ENCODE measurements around the gene KIF3C. TPM values are rescaled to one million over a fixed set of nuclear protein-coding genes. Genes with fewer than 3 reads are reported as not detected.
A peak's percentile ranks its signal among the peaks of the same experiment; 100 is the strongest.
"Not testable (repeated sequence)": the region's sequence is repeated elsewhere in the genome, so short reads cannot be mapped to it uniquely, and the experiment has no call there.

The KIF3C gene
- total RNA-seq, 1 experiment from 2014 or later = 9.3 TPM

DNA sequence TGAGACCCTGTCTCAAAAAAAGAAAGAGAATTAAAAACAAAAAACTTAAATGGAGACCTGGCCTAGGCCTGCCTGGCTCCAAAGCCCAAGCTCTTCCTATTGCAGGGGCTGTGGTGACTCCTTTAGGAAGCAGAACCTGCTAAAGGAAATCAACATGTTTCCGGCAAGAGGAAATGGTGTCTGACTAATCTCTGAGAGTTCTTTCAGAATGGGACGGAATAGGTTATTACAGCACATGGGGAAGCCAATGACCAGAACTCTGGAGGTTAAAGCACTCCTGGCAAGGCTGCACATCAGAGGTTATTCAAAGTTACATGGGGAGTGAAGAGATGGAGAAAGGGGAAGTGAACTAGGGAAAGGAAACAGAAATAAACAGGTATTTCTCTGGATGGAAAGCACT is 21.4 kb downstream of the KIF3C start:
- DNase-seq (ENCODE audit: low read depth) = peak; percentile 53

DNA sequence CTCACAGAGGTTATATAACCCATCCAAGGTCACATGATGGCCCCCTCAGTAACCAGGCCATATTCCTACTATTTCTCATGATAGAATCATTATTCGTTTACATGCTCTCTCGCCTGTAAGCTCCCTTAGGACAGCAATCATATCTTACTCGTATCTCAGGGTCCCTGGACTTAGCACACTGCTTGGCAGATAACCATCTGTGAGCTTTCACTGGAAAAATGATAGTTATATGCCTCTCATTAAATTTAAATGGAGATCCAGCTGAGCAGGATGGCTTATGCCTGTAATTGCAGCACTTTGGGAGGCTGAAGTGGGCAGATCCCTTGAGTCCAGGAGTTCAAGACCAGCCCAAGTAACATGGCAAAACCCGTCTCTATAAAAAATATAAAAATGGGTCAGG is 21.9 kb downstream of the KIF3C start:
- DNase-seq (ENCODE audit: low read depth) = no peak

DNA sequence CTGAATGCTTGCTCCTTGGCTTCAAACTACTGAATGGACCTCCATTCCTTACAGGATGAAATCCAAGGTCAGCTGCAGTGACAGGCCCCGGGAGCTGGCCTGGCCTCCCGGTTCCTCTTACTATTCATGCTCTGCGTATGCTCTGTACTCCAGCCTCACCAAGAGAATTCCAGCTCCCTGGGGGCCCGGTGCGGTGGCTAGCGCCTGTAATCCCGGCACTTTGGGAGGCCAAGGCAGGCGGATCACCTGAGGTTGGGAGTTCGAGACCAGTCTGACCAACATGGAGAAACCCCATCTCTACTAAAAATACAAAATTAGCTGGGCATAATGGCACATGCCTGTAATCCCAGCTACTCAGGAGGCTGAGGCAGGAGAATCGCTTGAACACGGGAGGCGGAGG is 23.7 kb downstream of the KIF3C start:
- DNase-seq (ENCODE audit: low read depth) = not testable (repeated sequence)

DNA sequence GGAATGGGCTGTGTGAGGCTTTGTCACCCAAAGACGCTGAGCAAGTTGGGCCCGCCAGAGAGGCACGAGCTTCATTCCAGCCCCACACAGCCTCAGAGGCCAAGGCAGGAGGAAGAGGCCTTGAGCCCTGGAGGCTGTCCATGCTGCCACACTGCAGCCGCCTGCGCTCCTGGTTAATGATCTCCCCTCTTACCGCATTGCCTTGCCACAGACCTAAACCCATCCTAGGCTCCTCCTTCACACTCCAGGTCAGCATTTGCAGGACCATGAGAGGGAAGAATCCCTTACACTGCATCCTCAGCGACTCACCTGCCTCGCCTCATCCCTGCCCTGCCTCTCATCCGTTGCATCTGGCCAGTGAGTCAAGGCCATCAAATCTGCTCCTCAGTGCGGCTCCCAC is 24.6 kb downstream of the KIF3C start:
- no peak for DNase-seq (ENCODE audit: low read depth)

DNA sequence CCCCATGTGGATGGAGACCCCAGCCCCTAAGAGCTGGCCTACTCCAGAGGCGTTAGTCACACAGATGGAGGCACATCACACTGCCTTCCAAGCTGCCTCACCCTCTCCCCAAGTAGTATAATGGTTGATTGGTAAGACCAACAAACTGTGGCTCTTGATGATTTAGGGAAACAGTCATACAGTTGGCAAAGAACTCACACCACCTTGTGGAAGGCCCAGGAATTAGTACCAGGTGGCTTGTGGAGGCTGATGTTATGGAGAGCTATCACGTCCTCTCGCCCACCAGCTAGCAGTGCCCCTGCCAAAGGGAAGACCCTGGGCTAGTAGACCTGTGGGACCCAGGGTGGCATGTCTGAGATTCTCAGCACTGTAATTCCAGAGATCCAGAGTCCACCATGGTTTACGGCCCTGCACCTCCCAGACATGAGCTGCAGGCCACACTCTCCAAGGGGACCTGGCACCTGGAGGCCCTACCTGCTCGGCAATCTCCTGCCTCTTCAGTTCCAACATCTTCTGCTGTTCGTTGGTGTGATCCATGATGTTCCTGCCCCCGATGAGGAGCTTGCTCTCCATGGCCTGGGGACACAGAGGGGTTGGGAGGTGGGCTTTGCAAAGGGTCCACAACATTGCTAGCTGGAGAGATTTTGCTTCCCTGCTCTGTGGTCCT is 26.3 kb downstream of the KIF3C start:
- DNase-seq (ENCODE audit: low read depth) = no peak

DNA sequence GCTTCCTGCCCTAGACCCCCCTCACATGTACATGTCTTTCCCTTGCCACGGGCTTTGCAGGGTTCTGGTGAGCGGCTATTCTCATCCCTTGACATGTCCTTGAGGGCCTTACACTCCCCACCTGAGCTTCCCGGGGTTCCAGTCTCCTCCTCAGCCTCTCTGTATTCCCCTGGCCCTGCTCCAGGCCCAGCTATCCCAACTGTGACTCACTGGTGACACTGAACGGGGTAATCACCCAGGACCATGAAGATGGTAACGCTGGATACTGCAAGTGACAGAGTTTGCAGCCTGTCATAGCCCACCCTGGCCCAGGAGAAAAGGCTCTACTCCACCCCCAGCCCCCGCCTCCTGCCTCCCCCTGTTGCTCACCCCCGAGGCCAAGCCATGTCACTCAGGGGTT is 27.3 kb downstream of the KIF3C start:
- no peak for DNase-seq (ENCODE audit: low read depth)

- DNase-seq (ENCODE audit: low read depth) = no peak
Observed at GRCh38 chr2:25954199-25954752, 28.0 kb downstream of the KIF3C start.

- DNase-seq (ENCODE audit: low read depth) = peak; percentile 82
Observed at GRCh38 chr2:25951071-25951547, 31.2 kb downstream of the KIF3C start.

DNA sequence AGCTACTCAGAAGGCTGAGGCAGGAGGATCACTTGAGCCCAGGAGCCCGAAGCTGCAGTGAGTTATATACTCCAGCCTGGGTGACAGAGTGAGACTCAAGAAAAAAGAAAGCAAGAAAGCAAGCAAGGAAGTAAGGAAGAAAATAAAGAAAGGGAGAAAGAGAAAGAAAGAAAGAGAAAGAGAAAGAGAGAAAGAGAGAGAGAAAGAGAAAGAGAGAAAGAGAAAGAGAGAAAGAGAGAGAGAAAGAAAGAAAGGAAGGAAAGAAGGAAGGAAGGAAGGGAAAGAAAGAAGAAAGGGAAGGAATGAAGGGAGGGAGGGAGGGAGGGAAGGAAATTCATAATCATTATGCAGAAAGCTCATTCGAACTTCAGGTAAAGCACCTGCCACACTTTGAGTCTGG is 33.9 kb downstream of the KIF3C start:
- DNase-seq (ENCODE audit: low read depth) = no peak

GRCh38 chr2:25941042-25941441 is 41.3 kb downstream of the KIF3C start:
- DNase-seq (ENCODE audit: low read depth) = no peak

GRCh38 chr2:25939257-25939668 is 43.0 kb downstream of the KIF3C start:
- no peak for DNase-seq (ENCODE audit: low read depth)

- no peak for DNase-seq (ENCODE audit: low read depth)
Observed at GRCh38 chr2:25938345-25938744, 44.0 kb downstream of the KIF3C start.

DNA sequence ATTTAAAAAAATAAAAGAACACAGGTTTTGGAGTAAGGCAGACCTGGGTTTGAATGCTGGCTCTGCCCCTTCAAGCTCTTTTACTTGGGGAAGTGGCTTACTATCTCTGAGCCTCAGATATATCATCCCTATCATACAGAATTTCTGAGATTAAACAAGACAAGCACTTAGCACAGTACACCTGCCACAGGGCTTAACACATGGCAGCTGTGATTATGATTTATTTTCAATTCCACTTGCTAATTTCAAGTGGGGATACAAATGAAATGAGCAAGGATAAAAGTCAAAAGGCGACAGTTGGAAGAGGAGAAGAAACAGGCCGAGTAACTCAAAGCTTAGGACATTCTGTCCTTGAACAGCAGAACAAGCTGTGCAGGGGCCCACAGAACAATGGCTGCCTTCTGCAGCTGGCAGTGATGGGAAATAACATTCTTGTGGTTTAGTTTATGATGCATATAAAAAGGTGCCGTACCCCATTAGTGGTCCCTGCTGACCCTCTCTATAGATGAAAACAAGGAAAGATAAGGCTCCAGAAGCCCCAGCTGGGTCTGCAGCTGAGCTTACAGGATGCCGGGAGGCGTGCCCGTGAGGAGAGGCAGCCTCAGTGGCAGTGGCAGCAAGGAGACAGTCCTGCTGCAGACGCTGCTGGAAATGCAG is 45.3 kb downstream of the KIF3C start:
- DNase-seq (ENCODE audit: low read depth) = peak; percentile 63

- DNase-seq (ENCODE audit: low read depth) = no peak
Observed at GRCh38 chr2:25933622-25934021, 48.7 kb downstream of the KIF3C start.

- no peak for DNase-seq (ENCODE audit: low read depth)
Observed at GRCh38 chr2:25929789-25930473, 52.4 kb downstream of the KIF3C start.

DNA sequence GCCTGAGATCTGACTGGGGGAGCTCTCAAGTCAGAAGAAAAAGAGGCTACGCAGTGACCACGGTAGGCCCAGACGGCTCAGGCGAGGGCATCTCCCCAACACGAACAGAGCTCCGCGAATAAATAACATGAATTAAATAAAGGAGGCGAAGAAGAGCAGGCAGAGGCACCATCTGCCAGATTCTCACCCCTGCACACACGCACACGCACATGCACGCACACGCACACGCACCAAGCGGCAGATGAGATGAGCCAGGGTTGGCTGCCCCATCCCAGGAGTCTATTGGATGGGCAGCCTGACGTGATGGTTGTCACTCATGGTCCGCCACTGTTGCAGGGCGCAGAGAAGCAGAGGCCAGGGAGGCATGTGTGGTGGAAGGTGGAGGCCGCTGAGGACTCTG is 53.6 kb downstream of the KIF3C start:
- no peak for DNase-seq (ENCODE audit: low read depth)

DNA sequence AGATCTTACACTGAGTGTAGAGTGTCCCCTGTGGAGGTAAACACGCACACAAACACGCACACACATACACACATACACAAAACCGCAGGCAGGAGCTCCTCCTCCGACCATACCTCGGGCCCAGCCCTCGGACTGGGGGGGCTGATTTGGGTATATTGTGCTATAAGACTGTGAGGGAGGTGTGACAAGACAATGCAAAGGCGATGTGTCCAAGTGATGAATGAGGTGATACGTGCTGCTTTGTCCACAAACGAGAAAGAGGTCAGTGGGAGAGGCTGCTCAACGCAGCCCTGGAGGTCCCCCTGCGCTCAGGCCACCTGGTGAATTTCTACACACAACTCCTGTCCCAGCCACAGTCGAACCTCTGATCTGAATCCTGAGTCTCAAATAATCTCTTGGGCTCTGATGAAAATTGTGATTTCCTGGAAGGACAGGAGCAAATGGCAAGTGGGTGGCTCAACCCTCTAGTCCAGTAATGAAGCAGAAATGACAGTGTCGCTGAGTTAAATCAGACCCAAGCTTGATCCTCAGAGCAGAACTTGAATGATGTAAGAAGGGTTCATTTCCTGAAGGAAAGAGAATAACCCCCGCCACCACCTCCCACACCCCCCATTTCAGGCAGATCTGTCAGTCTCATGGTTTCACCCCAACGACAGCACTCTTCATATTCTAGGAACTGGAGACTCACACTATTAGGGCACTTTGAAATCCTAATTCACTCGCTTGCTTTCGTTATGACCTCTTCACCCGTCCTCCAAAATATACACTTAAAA is 55.1 kb downstream of the KIF3C start:
- no peak for DNase-seq (ENCODE audit: low read depth)

DNA sequence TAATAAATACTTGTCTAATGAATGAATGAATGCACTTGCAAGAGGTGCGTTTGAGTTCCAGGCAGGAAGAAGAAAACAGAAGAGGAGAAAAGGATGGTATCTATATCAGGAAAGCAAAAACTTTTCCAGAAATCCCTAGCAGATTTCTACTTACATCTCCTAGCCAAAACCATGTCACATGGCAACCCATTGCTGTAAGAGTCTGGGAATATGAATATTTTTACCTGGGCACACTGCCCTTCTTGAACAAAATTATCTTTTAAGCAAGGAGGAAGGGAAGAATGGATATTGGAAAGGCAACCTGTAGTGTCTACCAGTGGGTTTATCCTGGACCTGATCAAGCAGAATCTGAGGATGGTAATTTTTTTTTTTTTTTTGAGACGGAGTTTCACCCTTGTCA is 59.8 kb downstream of the KIF3C start:
- no peak for DNase-seq (ENCODE audit: low read depth)

- no peak for DNase-seq (ENCODE audit: low read depth)
Observed at GRCh38 chr2:25920786-25921415, 61.4 kb downstream of the KIF3C start.

DNA sequence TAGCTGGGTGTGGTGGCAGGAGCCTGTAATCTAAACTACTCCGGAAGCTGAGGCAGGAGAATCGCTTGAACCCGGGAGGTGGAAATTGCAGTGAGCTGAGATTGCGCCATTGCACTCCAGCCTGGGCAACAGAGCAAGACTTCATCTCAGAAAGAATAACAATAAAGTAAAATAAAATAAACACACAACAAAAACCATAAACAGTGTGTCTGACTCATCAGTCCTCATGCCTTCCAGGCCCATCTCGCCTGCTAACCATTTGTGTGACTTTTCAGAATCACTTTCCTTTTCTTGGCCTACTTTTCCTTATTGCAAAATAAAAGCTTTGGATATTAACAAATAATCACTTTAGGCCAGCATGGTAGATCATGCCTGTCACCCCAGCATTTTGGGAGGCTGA is 62.0 kb downstream of the KIF3C start:
- DNase-seq (ENCODE audit: low read depth) = peak; percentile 45

GRCh38 chr2:25917832-25918231 is 64.5 kb downstream of the KIF3C start:
- no peak for DNase-seq (ENCODE audit: low read depth)
